Epithelial cell of esophagus (primary cell): ENCODE results near the gene ACACB.
"Not testable (repeated sequence)": the region's sequence is repeated elsewhere in the genome, so short reads cannot be mapped to it uniquely, and the experiment has no call there.

Source experiments
- DNase-seq: peaks from one replicate; pipeline ENCODE4 v3.0.0; 2010; ENCODE audit warnings: low read depth
- H3K4me3 ChIP-seq: 2 replicates; pipeline ENCODE4 v1.5.1; 2011; ENCODE audit warnings: mild to moderate bottlenecking, low read length, control low read depth
- CTCF ChIP-seq: IDR thresholded peaks from 2 replicates; pipeline ENCODE4 v1.5.1; 2011; ENCODE audit warnings: low read depth, mild to moderate bottlenecking, low read length, control low read depth, inconsistent platforms; ENCODE audit not compliant: insufficient read depth; ENCODE audit errors: missing control alignments

The ACACB gene

GRCh38 chr12:109139360-109139759, 23.0 kb downstream of the ACACB start:
- DNase-seq = no peak
- H3K4me3 ChIP-seq = no peak overlapping the region
- no peak for TF ChIP-seq CTCF

GRCh38 chr12:109139791-109140190, 23.4 kb downstream of the ACACB start:
- no peak for TF ChIP-seq CTCF
- no peak overlapping the region for H3K4me3 ChIP-seq
- no peak for DNase-seq

GRCh38 chr12:109140560-109140959, 24.2 kb downstream of the ACACB start:
- no peak for TF ChIP-seq CTCF
- DNase-seq = no peak
- no peak overlapping the region for H3K4me3 ChIP-seq

GRCh38 chr12:109144224-109144623, 27.8 kb downstream of the ACACB start:
- H3K4me3 ChIP-seq = no peak overlapping the region
- DNase-seq = no peak
- no peak for TF ChIP-seq CTCF

GRCh38 chr12:109147126-109147525, 30.7 kb downstream of the ACACB start:
- H3K4me3 ChIP-seq, DNase-seq: not testable (repeated sequence)

GRCh38 chr12:109147954-109148353, 31.6 kb downstream of the ACACB start:
- no peak overlapping the region for H3K4me3 ChIP-seq
- TF ChIP-seq CTCF = no peak
- no peak for DNase-seq

DNA sequence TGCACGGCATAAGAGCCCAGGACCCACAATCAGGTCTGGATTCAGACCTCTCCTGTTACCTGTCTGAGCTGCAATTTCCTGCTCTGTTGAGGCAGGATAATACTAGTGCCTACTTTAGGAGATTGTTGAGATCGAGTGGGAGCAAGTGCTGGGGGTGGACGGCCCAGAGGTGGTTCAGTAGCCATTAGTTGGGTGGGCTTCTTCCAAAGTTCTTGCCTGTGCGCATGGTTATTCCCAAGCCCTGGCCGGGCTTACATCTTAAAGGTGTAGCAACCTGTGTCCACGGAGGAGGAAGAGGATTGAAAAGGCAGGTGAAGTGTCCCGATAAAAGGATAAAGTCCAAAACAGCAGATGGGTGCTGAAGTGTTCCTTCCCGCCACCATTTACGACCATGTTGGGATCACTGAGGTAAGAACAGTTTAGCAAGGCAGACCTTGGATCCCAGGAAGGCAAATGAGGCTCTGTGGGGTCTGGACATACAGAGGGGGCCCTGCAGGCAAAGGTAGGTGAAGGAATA, 33.8 kb downstream of the ACACB start:
- no peak for DNase-seq
- H3K4me3 ChIP-seq = no peak overlapping the region
- TF ChIP-seq CTCF = no peak
